ENCODE results near the gene IGFALS.
A peak's percentile ranks its signal among the peaks of the same experiment; 100 is the strongest.

The IGFALS gene

DNA sequence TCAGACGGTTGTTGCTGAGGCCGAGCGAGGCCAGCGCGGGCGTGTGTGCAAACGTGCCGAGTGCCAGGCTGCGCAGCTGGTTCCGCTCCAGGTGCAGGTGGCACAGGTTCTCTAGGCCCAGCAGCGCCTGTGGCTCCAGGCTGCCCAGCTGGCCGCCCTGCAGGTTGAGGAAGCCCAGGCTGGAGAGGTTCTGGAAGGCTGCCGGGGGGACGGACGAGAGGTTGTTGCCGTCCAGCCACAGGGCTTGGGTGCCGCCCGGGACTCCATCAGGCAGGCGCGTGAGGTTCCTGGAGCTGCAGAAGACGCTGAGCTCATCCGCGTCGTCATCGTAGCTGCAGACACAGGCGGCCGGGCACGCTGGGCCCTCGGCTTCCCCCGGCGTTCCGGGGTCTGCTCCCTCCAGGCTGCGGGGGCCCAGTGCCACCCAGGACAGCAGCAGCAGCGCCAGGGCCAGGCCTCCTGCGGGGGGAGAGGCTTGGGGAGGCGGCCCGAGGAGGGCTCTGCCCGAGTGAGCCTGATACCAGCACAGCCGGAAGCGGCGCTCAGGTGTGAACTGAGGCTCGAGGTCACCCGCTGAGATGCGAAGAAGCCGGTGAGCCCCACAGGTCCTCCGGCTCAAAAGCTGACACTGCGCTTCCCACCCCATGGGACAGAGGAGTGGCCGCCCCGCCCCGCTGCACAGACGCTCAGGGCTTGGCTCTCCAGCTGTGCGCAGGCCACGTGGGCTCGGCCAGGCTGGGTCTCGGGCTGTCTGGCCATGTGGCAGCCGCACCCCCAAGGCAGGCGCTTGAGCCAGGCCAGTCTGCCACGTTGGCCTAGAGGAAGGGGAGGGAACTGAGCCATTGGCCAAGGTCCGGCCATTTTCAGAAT, 1.3 kb downstream of the IGFALS start:
- peaks cover 17 to 40% of the 10 kb centered on the region in 2 donors for H3K36me3 ChIP-seq (replicated peaks in 1 of 2; ENCODE audit: control insufficient read depth in 2 of 2, insufficient read depth in 2 of 2, low read length in 2 of 2)
- no peak overlapping the region for H3K14ac ChIP-seq (ENCODE audit: low read length)
- peaks cover 18% of the 10 kb centered on the region for H3K79me1 ChIP-seq (ENCODE audit: low read depth, low read length)
- H3K9me3 ChIP-seq (replicated peaks in 1 of 2; ENCODE audit: control insufficient read depth in 2 of 2, insufficient read depth in 1 of 2, low read depth in 1 of 2, low read length in 2 of 2), result no peaks in the 10 kb centered on the region
- H3K4me2 ChIP-seq (ENCODE audit: insufficient read depth, low read length, poor library complexity, severe bottlenecking), result no peak overlapping the region
- H4K91ac ChIP-seq (ENCODE audit: low read depth, low read length, poor library complexity), result no peak overlapping the region
- H2BK5ac ChIP-seq (ENCODE audit: low read length), result no peak overlapping the region
- no peak overlapping the region for H3K4me3 ChIP-seq (ENCODE audit: low read length in 2 of 2)
- no peak overlapping the region for H3K27ac ChIP-seq (replicated peaks; ENCODE audit: low read length)
- H3K23ac ChIP-seq (ENCODE audit: low read depth, low read length, poor library complexity), result no peak overlapping the region
- DNase-seq (ENCODE audit: low spot score), result no peak
- H3K4ac ChIP-seq (ENCODE audit: low read length), result no peak overlapping the region
- no peak overlapping the region for H2BK12ac ChIP-seq (ENCODE audit: low read length)
- H2BK120ac ChIP-seq (ENCODE audit: low read depth, low read length), result no peak overlapping the region
- H3K4me1 ChIP-seq (ENCODE audit: control insufficient read depth in 2 of 2, insufficient read depth in 1 of 2, low read depth in 1 of 2, low read length in 2 of 2), result no peaks in the 10 kb centered on the region
- H2AFZ ChIP-seq (ENCODE audit: low read length), result no peak overlapping the region
- no peak overlapping the region for H4K8ac ChIP-seq (ENCODE audit: low read depth, low read length)
- no peaks in the 10 kb centered on the region for H3K27me3 ChIP-seq (ENCODE audit: control insufficient read depth in 3 of 3, insufficient read depth in 3 of 3, low read depth in 1 of 3, low read length in 3 of 3)
- no peak overlapping the region for H2AK5ac ChIP-seq (ENCODE audit: low read depth, low read length)
- H2BK15ac ChIP-seq (ENCODE audit: low read length), result no peak overlapping the region
- no peak overlapping the region for H3K18ac ChIP-seq (ENCODE audit: low read length)
- no CpG with 5 or more reads among the region's 59 CpGs for WGBS, 2 donors (ENCODE audit: extremely low coverage in 2 of 2, insufficient read length in 2 of 2, insufficient replicate concordance in 1 of 2)
- peak overlapping the region; percentile 4 for H3K9ac ChIP-seq (ENCODE audit: low read depth, low read length, poor library complexity)

DNA sequence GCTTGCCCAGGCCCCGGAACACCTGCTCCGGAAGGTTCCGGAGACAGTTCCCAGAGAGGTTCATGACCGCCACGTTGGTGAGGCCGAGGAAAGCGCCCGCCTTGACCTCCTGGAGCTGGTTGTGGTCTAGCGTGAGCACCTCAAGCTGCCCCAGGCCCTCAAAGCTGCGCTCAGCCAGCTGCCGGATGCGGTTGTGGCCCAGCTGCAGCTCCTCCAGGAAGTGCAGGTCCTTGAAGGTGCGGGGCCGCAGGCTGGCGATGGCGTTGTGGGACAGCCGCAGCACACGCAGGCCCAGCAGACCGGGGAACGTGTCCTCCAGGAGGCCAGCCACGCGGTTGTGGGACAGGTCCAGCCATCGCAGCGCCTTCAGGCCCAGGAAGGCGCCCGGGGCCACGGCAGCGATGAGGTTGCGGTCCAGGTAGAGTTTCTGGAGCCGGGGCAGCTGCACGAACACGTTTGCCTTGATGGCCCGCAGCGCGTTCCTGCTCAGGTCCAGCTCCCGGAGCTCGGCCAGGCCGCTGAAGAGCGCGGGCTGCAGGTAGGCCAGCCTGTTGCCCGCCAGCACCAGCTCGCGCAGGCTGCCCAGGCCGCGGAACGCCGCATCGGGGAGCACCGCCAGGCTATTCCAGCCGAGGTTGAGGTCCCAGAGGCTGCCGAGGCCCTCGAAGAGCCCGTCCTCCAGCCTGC, 2.1 kb downstream of the IGFALS start:
- H2BK120ac ChIP-seq (ENCODE audit: low read depth, low read length), result no peak overlapping the region
- no peak overlapping the region for H3K4me3 ChIP-seq (ENCODE audit: low read length in 2 of 2)
- no peaks in the 10 kb centered on the region for H3K9me3 ChIP-seq (replicated peaks in 1 of 2; ENCODE audit: control insufficient read depth in 2 of 2, insufficient read depth in 1 of 2, low read depth in 1 of 2, low read length in 2 of 2)
- peak overlapping the region; percentile 4 for H3K9ac ChIP-seq (ENCODE audit: low read depth, low read length, poor library complexity)
- H4K91ac ChIP-seq (ENCODE audit: low read depth, low read length, poor library complexity), result no peak overlapping the region
- no peak for DNase-seq (ENCODE audit: low spot score)
- no peak overlapping the region for H2AK5ac ChIP-seq (ENCODE audit: low read depth, low read length)
- no peak overlapping the region for H3K4ac ChIP-seq (ENCODE audit: low read length)
- no peak overlapping the region for H3K23ac ChIP-seq (ENCODE audit: low read depth, low read length, poor library complexity)
- no peak overlapping the region for H3K14ac ChIP-seq (ENCODE audit: low read length)
- H4K8ac ChIP-seq (ENCODE audit: low read depth, low read length), result peak overlapping the region; percentile 65
- WGBS, 2 donors (ENCODE audit: extremely low coverage in 2 of 2, insufficient read length in 2 of 2, insufficient replicate concordance in 1 of 2), result no CpG with 5 or more reads among the region's 53 CpGs
- peaks cover 22 to 47% of the 10 kb centered on the region in 2 donors for H3K36me3 ChIP-seq (replicated peaks in 1 of 2; ENCODE audit: control insufficient read depth in 2 of 2, insufficient read depth in 2 of 2, low read length in 2 of 2)
- no peak overlapping the region for H2BK15ac ChIP-seq (ENCODE audit: low read length)
- peaks cover 24% of the 10 kb centered on the region for H3K79me1 ChIP-seq (ENCODE audit: low read depth, low read length)
- H2BK12ac ChIP-seq (ENCODE audit: low read length), result no peak overlapping the region
- no peak overlapping the region for H3K18ac ChIP-seq (ENCODE audit: low read length)
- H2AFZ ChIP-seq (ENCODE audit: low read length), result no peak overlapping the region
- H3K4me2 ChIP-seq (ENCODE audit: insufficient read depth, low read length, poor library complexity, severe bottlenecking), result no peak overlapping the region
- H3K27ac ChIP-seq (replicated peaks; ENCODE audit: low read length), result no peak overlapping the region
- H3K4me1 ChIP-seq (ENCODE audit: control insufficient read depth in 2 of 2, insufficient read depth in 1 of 2, low read depth in 1 of 2, low read length in 2 of 2), result no peaks in the 10 kb centered on the region
- H2BK5ac ChIP-seq (ENCODE audit: low read length), result no peak overlapping the region
- no peaks in the 10 kb centered on the region for H3K27me3 ChIP-seq (ENCODE audit: control insufficient read depth in 3 of 3, insufficient read depth in 3 of 3, low read depth in 1 of 3, low read length in 3 of 3)

DNA sequence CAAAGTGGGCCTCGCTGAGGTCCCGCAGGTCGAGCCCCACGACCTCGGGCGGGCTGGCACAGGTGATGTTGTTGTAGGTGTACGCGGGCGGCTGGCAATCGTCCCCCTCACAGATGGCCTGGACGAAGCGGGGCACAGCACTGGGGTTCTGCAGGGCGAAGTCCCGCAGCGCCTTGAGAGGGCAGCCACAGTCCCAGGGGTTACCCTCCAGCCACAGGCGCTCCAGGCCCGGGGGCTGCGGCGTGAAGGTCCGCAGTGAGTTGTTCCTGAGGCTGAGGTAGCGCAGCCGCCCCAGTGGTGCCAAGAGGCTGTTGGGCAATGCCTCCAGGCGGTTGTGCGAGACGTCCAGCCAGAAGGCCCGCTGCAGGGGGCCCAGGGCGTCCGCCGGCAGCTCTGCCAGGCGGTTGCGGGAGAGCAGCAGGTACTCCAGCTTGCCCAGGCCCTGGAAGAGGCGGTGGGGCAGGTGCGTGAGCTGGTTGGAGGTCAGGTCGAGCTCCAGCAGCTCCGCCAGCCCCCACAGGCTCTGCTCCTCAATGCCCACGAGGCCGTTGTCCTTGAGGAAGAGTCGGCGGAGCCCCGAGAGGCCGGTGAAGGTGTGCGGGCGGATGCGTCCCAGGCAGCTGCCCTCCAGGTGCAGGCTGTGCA, 2.8 kb downstream of the IGFALS start:
- DNase-seq (ENCODE audit: low spot score), result no peak
- no peak overlapping the region for H3K4me3 ChIP-seq (ENCODE audit: low read length in 2 of 2)
- H4K8ac ChIP-seq (ENCODE audit: low read depth, low read length), result peak overlapping the region; percentile 65
- no peak overlapping the region for H2BK15ac ChIP-seq (ENCODE audit: low read length)
- H3K27ac ChIP-seq (replicated peaks; ENCODE audit: low read length), result no peak overlapping the region
- H3K9me3 ChIP-seq (replicated peaks in 1 of 2; ENCODE audit: control insufficient read depth in 2 of 2, insufficient read depth in 1 of 2, low read depth in 1 of 2, low read length in 2 of 2), result no peaks in the 10 kb centered on the region
- H3K27me3 ChIP-seq (ENCODE audit: control insufficient read depth in 3 of 3, insufficient read depth in 3 of 3, low read depth in 1 of 3, low read length in 3 of 3), result no peaks in the 10 kb centered on the region
- no peak overlapping the region for H2BK120ac ChIP-seq (ENCODE audit: low read depth, low read length)
- no peak overlapping the region for H3K18ac ChIP-seq (ENCODE audit: low read length)
- peak overlapping the region; percentile 31 for H3K23ac ChIP-seq (ENCODE audit: low read depth, low read length, poor library complexity)
- H2BK5ac ChIP-seq (ENCODE audit: low read length), result no peak overlapping the region
- no peak overlapping the region for H3K9ac ChIP-seq (ENCODE audit: low read depth, low read length, poor library complexity)
- whole genome bisulfite sequencing, 2 donors (ENCODE audit: extremely low coverage in 2 of 2, insufficient read length in 2 of 2, insufficient replicate concordance in 1 of 2), result no CpG with 5 or more reads among the region's 44 CpGs
- H3K4me2 ChIP-seq (ENCODE audit: insufficient read depth, low read length, poor library complexity, severe bottlenecking), result no peak overlapping the region
- H3K79me1 ChIP-seq (ENCODE audit: low read depth, low read length), result peaks cover 30% of the 10 kb centered on the region
- no peak overlapping the region for H2AK5ac ChIP-seq (ENCODE audit: low read depth, low read length)
- no peak overlapping the region for H3K14ac ChIP-seq (ENCODE audit: low read length)
- H2BK12ac ChIP-seq (ENCODE audit: low read length), result no peak overlapping the region
- no peaks in the 10 kb centered on the region for H3K4me1 ChIP-seq (ENCODE audit: control insufficient read depth in 2 of 2, insufficient read depth in 1 of 2, low read depth in 1 of 2, low read length in 2 of 2)
- H3K36me3 ChIP-seq (replicated peaks in 1 of 2; ENCODE audit: control insufficient read depth in 2 of 2, insufficient read depth in 2 of 2, low read length in 2 of 2), result peaks cover 25 to 54% of the 10 kb centered on the region in 2 donors
- H3K4ac ChIP-seq (ENCODE audit: low read length), result no peak overlapping the region
- no peak overlapping the region for H4K91ac ChIP-seq (ENCODE audit: low read depth, low read length, poor library complexity)
- no peak overlapping the region for H2AFZ ChIP-seq (ENCODE audit: low read length)

DNA sequence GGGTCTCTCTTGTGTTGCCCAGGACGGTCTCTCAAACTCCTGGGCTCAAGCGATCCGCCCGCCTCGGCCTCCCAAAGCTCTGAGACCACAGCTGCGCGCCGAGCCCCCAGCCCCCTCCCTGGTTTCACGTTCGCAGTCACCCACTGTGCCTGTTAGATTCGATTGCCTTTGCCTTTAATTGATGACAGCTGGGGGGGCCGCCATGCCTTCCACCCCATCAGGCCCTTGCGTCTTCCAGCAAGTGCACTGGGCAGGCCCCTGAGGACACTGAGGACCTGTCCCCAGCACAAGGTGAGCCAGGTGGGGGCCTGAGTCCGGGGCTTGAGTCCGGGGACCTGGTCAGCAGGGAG, 3.3 kb downstream of the IGFALS start:
- peaks cover 32% of the 10 kb centered on the region for H3K79me1 ChIP-seq (ENCODE audit: low read depth, low read length)
- DNase-seq (ENCODE audit: low spot score), result no peak
- no peak overlapping the region for H4K91ac ChIP-seq (ENCODE audit: low read depth, low read length, poor library complexity)
- no CpG with 5 or more reads among the region's 15 CpGs for WGBS, 2 donors (ENCODE audit: extremely low coverage in 2 of 2, insufficient read length in 2 of 2, insufficient replicate concordance in 1 of 2)
- H2AFZ ChIP-seq (ENCODE audit: low read length), result no peak overlapping the region
- no peak overlapping the region for H3K27ac ChIP-seq (replicated peaks; ENCODE audit: low read length)
- no peak overlapping the region for H2BK5ac ChIP-seq (ENCODE audit: low read length)
- no peak overlapping the region for H3K4me3 ChIP-seq (ENCODE audit: low read length in 2 of 2)
- H4K8ac ChIP-seq (ENCODE audit: low read depth, low read length), result no peak overlapping the region
- H2BK120ac ChIP-seq (ENCODE audit: low read depth, low read length), result no peak overlapping the region
- no peaks in the 10 kb centered on the region for H3K9me3 ChIP-seq (replicated peaks in 1 of 2; ENCODE audit: control insufficient read depth in 2 of 2, insufficient read depth in 1 of 2, low read depth in 1 of 2, low read length in 2 of 2)
- no peak overlapping the region for H3K4ac ChIP-seq (ENCODE audit: low read length)
- H3K9ac ChIP-seq (ENCODE audit: low read depth, low read length, poor library complexity), result no peak overlapping the region
- no peak overlapping the region for H3K18ac ChIP-seq (ENCODE audit: low read length)
- H2BK15ac ChIP-seq (ENCODE audit: low read length), result no peak overlapping the region
- H3K4me1 ChIP-seq (ENCODE audit: control insufficient read depth in 2 of 2, insufficient read depth in 1 of 2, low read depth in 1 of 2, low read length in 2 of 2), result no peaks in the 10 kb centered on the region
- H3K36me3 ChIP-seq (replicated peaks in 1 of 2; ENCODE audit: control insufficient read depth in 2 of 2, insufficient read depth in 2 of 2, low read length in 2 of 2), result peaks cover 28 to 59% of the 10 kb centered on the region in 2 donors
- H3K4me2 ChIP-seq (ENCODE audit: insufficient read depth, low read length, poor library complexity, severe bottlenecking), result no peak overlapping the region
- H3K23ac ChIP-seq (ENCODE audit: low read depth, low read length, poor library complexity), result peak overlapping the region; percentile 31
- no peak overlapping the region for H3K14ac ChIP-seq (ENCODE audit: low read length)
- no peak overlapping the region for H2AK5ac ChIP-seq (ENCODE audit: low read depth, low read length)
- no peak overlapping the region for H2BK12ac ChIP-seq (ENCODE audit: low read length)
- no peaks in the 10 kb centered on the region for H3K27me3 ChIP-seq (ENCODE audit: control insufficient read depth in 3 of 3, insufficient read depth in 3 of 3, low read depth in 1 of 3, low read length in 3 of 3)

Data from neuronal stem cell (in vitro differentiated cells).